Measurements from ENCODE around the gene GLCE. TPM values are rescaled to one million over a fixed set of nuclear protein-coding genes. Genes with fewer than 3 reads are reported as not detected.
A peak's percentile ranks its signal among the peaks of the same experiment; 100 is the strongest.

GLCE gene
- polyA plus RNA-seq, 1 experiment = 7.1 TPM

GRCh38 chr15:69185706-69186105 lies 25.3 kb downstream of the GLCE start:
- Histone ChIP-seq H3K4me3 (ENCODE audit: low read depth, low read length) (no peak overlapping the region), H3K36me3 (ENCODE audit: control insufficient read depth, insufficient read depth, low read length) (no peaks in the 10 kb centered on the region), H3K27me3 (ENCODE audit: control insufficient read depth, insufficient read depth, low read length) (no peaks in the 10 kb centered on the region)
- POLR2A ChIA-PET = no interaction called here
- DNase-seq (ENCODE audit: low read depth) = no peak
- CTCF ChIA-PET = interaction anchor here (1.1 to 1.7 kb wide), 2 partner anchors 13 to 209 kb away, joined by 3 read pairs; no protein-coding TSS in a partner anchor
- TF ChIP-seq, protein P1, sequence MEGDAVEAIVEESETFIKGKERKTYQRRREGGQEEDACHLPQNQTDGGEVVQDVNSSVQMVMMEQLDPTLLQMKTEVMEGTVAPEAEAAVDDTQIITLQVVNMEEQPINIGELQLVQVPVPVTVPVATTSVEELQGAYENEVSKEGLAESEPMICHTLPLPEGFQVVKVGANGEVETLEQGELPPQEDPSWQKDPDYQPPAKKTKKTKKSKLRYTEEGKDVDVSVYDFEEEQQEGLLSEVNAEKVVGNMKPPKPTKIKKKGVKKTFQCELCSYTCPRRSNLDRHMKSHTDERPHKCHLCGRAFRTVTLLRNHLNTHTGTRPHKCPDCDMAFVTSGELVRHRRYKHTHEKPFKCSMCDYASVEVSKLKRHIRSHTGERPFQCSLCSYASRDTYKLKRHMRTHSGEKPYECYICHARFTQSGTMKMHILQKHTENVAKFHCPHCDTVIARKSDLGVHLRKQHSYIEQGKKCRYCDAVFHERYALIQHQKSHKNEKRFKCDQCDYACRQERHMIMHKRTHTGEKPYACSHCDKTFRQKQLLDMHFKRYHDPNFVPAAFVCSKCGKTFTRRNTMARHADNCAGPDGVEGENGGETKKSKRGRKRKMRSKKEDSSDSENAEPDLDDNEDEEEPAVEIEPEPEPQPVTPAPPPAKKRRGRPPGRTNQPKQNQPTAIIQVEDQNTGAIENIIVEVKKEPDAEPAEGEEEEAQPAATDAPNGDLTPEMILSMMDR (IDR thresholded peaks at IDR 0.05; ENCODE audit: insufficient read depth, low read depth, low read length) = no peak

DNA sequence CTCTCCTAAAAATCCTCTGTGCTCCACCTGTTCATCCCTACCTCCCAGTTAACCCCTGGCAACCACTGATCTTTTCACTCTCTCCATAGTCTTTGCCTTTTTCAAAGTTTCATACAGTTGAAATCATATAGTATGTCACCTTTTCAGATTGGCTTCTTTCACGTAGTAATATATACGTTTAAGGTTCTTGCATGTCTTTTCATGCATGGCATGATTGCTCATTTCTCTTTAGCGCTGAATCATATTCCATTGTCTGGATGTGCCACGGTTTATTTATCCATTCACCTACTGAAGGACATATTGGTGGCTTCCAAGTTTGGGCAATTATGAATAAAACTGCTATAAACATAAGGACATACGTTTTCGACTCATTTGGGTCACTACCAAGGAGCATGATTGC lies 28.7 kb downstream of the GLCE start:
- Histone ChIP-seq H3K4me3 (ENCODE audit: low read depth, low read length) (no peak overlapping the region), H3K27me3 (ENCODE audit: control insufficient read depth, insufficient read depth, low read length) (no peaks in the 10 kb centered on the region), H3K36me3 (ENCODE audit: control insufficient read depth, insufficient read depth, low read length) (no peaks in the 10 kb centered on the region)
- TF ChIP-seq, protein P1 (IDR thresholded peaks at IDR 0.05; ENCODE audit: insufficient read depth, low read depth, low read length) = no peak
- CTCF ChIA-PET = no interaction called here
- POLR2A ChIA-PET = no interaction called here
- DNase-seq (ENCODE audit: low read depth) = no peak

DNA sequence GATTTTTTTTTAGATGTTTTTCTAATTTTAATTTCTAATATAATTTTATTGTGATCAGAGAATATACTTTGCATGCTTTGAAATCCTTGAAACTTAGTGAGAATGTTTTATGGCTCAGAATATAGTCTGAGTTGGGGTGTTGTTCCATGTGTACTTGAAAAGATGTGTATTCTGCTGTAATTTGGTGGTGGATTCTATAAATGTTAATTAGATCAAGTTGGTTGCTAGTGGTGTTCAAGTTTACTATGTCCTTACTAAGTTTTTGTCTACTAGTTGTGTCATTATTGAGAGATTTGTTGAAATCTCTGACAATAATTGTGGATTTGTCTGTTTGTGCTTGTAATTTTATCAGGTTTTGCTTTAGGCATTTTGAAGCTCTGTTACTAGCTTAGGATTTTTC lies 29.7 kb downstream of the GLCE start:
- DNase-seq (ENCODE audit: low read depth) = no peak
- ChIA-PET CTCF (no interaction called here), POLR2A (no interaction called here)
- Histone ChIP-seq H3K36me3 (ENCODE audit: control insufficient read depth, insufficient read depth, low read length) (no peaks in the 10 kb centered on the region), H3K27me3 (ENCODE audit: control insufficient read depth, insufficient read depth, low read length) (no peaks in the 10 kb centered on the region), H3K4me3 (ENCODE audit: low read depth, low read length) (no peak overlapping the region)
- TF ChIP-seq, protein P1 (IDR thresholded peaks at IDR 0.05; ENCODE audit: insufficient read depth, low read depth, low read length) = no peak

DNA sequence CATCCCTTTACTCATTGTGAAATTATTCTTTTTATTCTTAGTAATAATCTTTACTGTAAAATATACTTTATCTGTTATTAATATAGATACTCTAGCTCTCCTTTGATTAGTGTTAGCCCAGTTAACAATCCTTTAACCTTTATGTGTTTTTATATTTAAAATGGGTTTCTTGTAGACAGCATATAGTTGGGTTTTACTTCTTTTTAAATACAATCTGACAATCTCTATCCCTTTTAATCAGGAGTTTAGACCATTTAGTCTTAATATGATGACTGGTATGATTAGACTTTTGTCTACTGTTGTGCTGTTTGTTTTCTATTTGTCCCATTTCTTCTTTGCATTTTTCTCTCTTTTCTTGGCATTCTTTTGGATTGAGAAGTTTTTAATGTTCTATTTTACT lies 30.1 kb downstream of the GLCE start:
- H3K4me3 ChIP-seq (ENCODE audit: low read depth, low read length) = no peak overlapping the region
- no peak for DNase-seq (ENCODE audit: low read depth)
- no peaks in the 10 kb centered on the region for H3K36me3 ChIP-seq (ENCODE audit: control insufficient read depth, insufficient read depth, low read length)
- TF ChIP-seq, protein P1 (IDR thresholded peaks at IDR 0.05; ENCODE audit: insufficient read depth, low read depth, low read length) = no peak
- H3K27me3 ChIP-seq (ENCODE audit: control insufficient read depth, insufficient read depth, low read length) = no peaks in the 10 kb centered on the region
- ChIA-PET POLR2A (no interaction called here), CTCF (no interaction called here)

DNA sequence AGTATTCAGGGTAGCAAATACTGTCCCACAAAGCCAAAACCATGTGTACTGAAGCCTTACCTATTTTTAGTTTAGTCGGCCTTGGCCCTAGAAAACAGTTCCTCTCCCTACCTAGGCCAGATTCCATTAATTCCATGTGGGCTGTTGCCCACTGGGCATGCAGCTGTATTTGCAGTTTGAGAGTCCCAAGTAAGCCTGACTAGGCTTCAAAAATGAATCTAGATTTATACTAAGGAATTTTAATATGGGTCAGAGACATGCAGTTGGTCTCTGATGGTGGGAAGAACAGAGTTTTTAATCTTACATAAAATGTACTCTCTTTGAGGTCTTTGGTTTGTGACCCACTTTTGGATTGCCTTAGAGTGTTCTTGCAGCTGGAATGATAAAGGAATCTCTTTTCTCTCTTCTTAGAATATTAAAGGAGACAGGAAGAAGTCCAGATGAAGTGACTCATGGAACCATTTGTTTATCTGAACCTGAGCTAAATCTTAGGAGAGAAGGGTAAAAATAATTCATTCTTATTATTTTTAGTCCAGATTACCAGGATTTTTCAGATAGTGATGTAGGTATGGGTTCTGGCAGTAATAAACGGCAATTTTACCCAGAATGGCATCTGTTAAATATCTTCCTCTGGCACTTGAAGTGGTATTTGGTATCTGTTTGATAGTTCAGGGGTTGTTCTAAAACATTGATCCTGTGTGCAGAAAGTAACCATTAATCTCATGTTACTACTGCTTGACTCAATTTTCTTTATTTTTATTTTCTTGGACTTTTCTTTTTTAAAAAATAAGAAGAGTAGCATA lies 33.8 kb downstream of the GLCE start:
- Histone ChIP-seq H3K27me3 (ENCODE audit: control insufficient read depth, insufficient read depth, low read length) (no peaks in the 10 kb centered on the region), H3K36me3 (ENCODE audit: control insufficient read depth, insufficient read depth, low read length) (no peaks in the 10 kb centered on the region), H3K4me3 (ENCODE audit: low read depth, low read length) (no peak overlapping the region)
- peak; percentile 44 for DNase-seq (ENCODE audit: low read depth)
- ChIA-PET POLR2A (no interaction called here), CTCF (no interaction called here)
- TF ChIP-seq, protein P1 (IDR thresholded peaks at IDR 0.05; ENCODE audit: insufficient read depth, low read depth, low read length) = no peak

Measured in BJ (cell line).